HCT116 (cell line): ENCODE measurements around the gene CHTOP. TPM values are rescaled to one million over a fixed set of nuclear protein-coding genes. Genes with fewer than 3 reads are reported as not detected.

ENCODE experiments used
- ATAC-seq: fragments of 200-7000 bp; cut with Tn5 transposase; 2 replicates; pipeline ENCODE4 v1.9.1; 2020; ENCODE audit warnings: mild to moderate bottlenecking, moderate library complexity
- BruUV-seq: library from RNA; stranded (reverse); fragments of 400-500 nt; replicated peaks from 2 replicates; lab custom pipeline; 2021; lab: Mats Ljungman, UMichigan
- CTCF ChIA-PET: fragments of 300-600 bp; sonication (Branson Sonifier 250); formaldehyde crosslinking; loops from one replicate; lab custom pipeline; 2021; ENCODE audit warnings: antibody characterized with exemption; lab: Charles Lee
- POLR2A ChIA-PET: fragments of 300-600, 350-600 bp; sonication (Branson Sonifier 250); formaldehyde crosslinking; loops from one replicate; lab custom pipeline; 2021; ENCODE audit warnings: antibody characterized with exemption; lab: Charles Lee
- RAD21 ChIA-PET, 2 experiments: fragments of 300-600 bp; sonication (Branson Sonifier 250); formaldehyde crosslinking; loops; one replicate each; lab custom pipeline; 2023; ENCODE audit warnings: low total read pairs in 2 of 2; ENCODE audit not compliant: uncharacterized antibody in 2 of 2, unreplicated experiment in 2 of 2, low non-redundant PET in 1 of 2; lab: Charles Lee
- DNase-seq: peaks from one replicate; pipeline ENCODE4 v3.0.0-alpha.2; 2010; ENCODE audit warnings: low read depth, low spot score
- H2AFZ ChIP-seq: fragments of 200-600 bp; shearing (Covaris generic), sonication (generic); 2 replicates; pipeline ENCODE4 v1.6.1; 2017; ENCODE audit warnings: low read depth, mixed run types, mixed read lengths, antibody characterized with exemption, low read length; ENCODE audit not compliant: poor library complexity, severe bottlenecking
- H3K27ac ChIP-seq: 2 replicates; pipeline ENCODE4 v1.5.1; 2012; ENCODE audit warnings: low read depth, low read length
- H3K27me3 ChIP-seq: fragments of 200-600 bp; sonication (generic); 2 replicates; pipeline ENCODE4 v1.6.1; 2016; ENCODE audit warnings: mixed run types, low read length, mixed read lengths; ENCODE audit not compliant: insufficient read depth
- H3K36me3 ChIP-seq, 2 experiments: fragments of 200-500 bp in 1 of 2; fragments of 200-600 bp in 1 of 2; sonication (Bioruptor generic) in 1 of 2; sonication (generic) in 1 of 2; 2 replicates each; pipeline versions ENCODE4 v1.5.1 to v1.6.1; 2014 to 2016; ENCODE audit warnings: low read length in 2 of 2, inconsistent platforms in 1 of 2, mixed read lengths in 1 of 2, mixed run types in 1 of 2; ENCODE audit not compliant: insufficient read depth in 2 of 2, control insufficient read depth in 1 of 2
- H3K4me1 ChIP-seq, 2 experiments: fragments of 200-600 bp in 1 of 2; sonication (generic) in 1 of 2; 2 replicates each; pipeline versions ENCODE4 v1.5.1 to v1.6.1; 2012 to 2017; ENCODE audit warnings: low read length in 2 of 2, inconsistent platforms in 1 of 2, mild to moderate bottlenecking in 1 of 2, mixed read lengths in 1 of 2, mixed run types in 1 of 2, moderate library complexity in 1 of 2; ENCODE audit not compliant: insufficient read depth in 2 of 2, control insufficient read depth in 1 of 2
- H3K4me2 ChIP-seq: fragments of 200-600 bp; sonication (generic); 2 replicates; pipeline ENCODE4 v1.6.1; 2017; ENCODE audit warnings: mixed run types, low read length, mixed read lengths
- H3K4me3 ChIP-seq, 2 experiments: fragments of 200-600 bp in 1 of 2; sonication (generic) in 1 of 2; replicated peaks in 1 of 2; 2 replicates each; pipeline ENCODE4 v1.5.1; 2011 to 2016; ENCODE audit warnings: low read length in 2 of 2, control low read depth in 1 of 2, low read depth in 1 of 2, mild to moderate bottlenecking in 1 of 2, mixed read lengths in 1 of 2, mixed run types in 1 of 2
- H3K79me2 ChIP-seq: fragments of 200-600 bp; sonication (generic); 2 replicates; pipeline ENCODE4 v1.6.1; 2017; ENCODE audit warnings: mild to moderate bottlenecking, mixed run types, low read length, moderate library complexity, mixed read lengths; ENCODE audit not compliant: insufficient read depth
- H3K9ac ChIP-seq: fragments of 200-600 bp; sonication (generic); 2 replicates; pipeline ENCODE4 v1.6.1; 2016; ENCODE audit warnings: low read length, mixed read lengths
- H3K9me2 ChIP-seq: fragments of 200-600 bp; sonication (generic), shearing (Covaris generic); 2 replicates; pipeline ENCODE4 v1.6.1; 2017; ENCODE audit warnings: mixed run types, mild to moderate bottlenecking, moderate library complexity; ENCODE audit not compliant: insufficient read depth
- H3K9me3 ChIP-seq, 2 experiments: fragments of 200-500 bp in 1 of 2; fragments of 200-600 bp in 1 of 2; sonication (Bioruptor generic) in 1 of 2; sonication (generic) in 1 of 2; 2 replicates each; pipeline ENCODE4 v1.6.1; 2014 to 2017; ENCODE audit warnings: low read length in 2 of 2, mixed read lengths in 2 of 2, inconsistent platforms in 1 of 2, low read depth in 1 of 2, mild to moderate bottlenecking in 1 of 2, mixed run types in 1 of 2, moderate library complexity in 1 of 2; ENCODE audit not compliant: control insufficient read depth in 1 of 2, insufficient read depth in 1 of 2
- H4K20me1 ChIP-seq: fragments of 200-600 bp; sonication (generic), shearing (Covaris generic); 2 replicates; pipeline ENCODE4 v1.6.1; 2017; ENCODE audit warnings: mixed run types, mild to moderate bottlenecking, moderate library complexity; ENCODE audit not compliant: insufficient read depth
- ELF1 ChIP-seq: IDR thresholded peaks from 2 replicates; pipeline ENCODE4 v1.6.1; 2012; ENCODE audit warnings: low read depth, borderline replicate concordance
- POLR2A ChIP-seq: IDR thresholded peaks from 2 replicates; pipeline ENCODE4 v1.7.0; 2011; ENCODE audit warnings: borderline replicate concordance; ENCODE audit not compliant: insufficient read depth, insufficient read length; ENCODE audit errors: extremely low read depth
- POLR2AphosphoS5 ChIP-seq: IDR thresholded peaks from 2 replicates; pipeline ENCODE4 v1.6.1; 2011; ENCODE audit warnings: mild to moderate bottlenecking, low read depth, low read length, moderate library complexity
- SRF ChIP-seq: IDR thresholded peaks from 2 replicates; pipeline ENCODE4 v1.6.1; 2012; ENCODE audit warnings: low read depth
- ZBTB33 ChIP-seq: IDR thresholded peaks from 2 replicates; pipeline ENCODE4 v1.6.1; 2011; ENCODE audit warnings: mild to moderate bottlenecking, low read length, moderate library complexity; ENCODE audit not compliant: insufficient replicate concordance; ENCODE audit errors: extremely low read depth
- intact Hi-C: fragments of 100-400 bp; cut with micrococcal nuclease; formaldehyde crosslinking; loops from 2 replicates; pipeline ENCODE4 v1.10.0; 2022
- total RNA-seq: library from RNA; stranded (reverse); gene quantifications from one replicate; pipeline ENCODE4 v1.2.1, GENCODE V29; 2021; ENCODE audit not compliant: unreplicated experiment
- TF ChIP-seq, protein P1 (sequence below): IDR thresholded peaks from 2 replicates; pipeline ENCODE4 v1.6.1; 2012; ENCODE audit warnings: low read depth
- TF ChIP-seq, protein P2 (sequence below): IDR thresholded peaks from 2 replicates; pipeline ENCODE4 v1.6.1; 2012

Gene CHTOP
- total RNA-seq, 1 experiment from 2014 or later: 110 TPM

GRCh38 chr1:153598309-153599172, 35.3 kb upstream of the CHTOP start:
- ChIA-PET RAD21 (no interaction called here), POLR2A (interaction anchor here (0.8 to 1.4 kb wide), 4 partner anchors 10 to 66 kb away, joined by 3 to 5 read pairs (median 4); no protein-coding TSS in a partner anchor), CTCF (no interaction called here)
- no peaks in the 10 kb centered on the region for H3K79me2 ChIP-seq
- H3K27me3 ChIP-seq: no peaks in the 10 kb centered on the region
- no peak overlapping the region for H3K4me3 ChIP-seq
- no peak for DNase-seq
- H3K9me3 ChIP-seq: no peaks in the 10 kb centered on the region
- H2AFZ ChIP-seq: no peak overlapping the region
- no peaks in the 10 kb centered on the region for H4K20me1 ChIP-seq
- no peak for ATAC-seq
- no peaks in the 10 kb centered on the region for H3K9me2 ChIP-seq
- TF ChIP-seq ELF1 (no peak), ZBTB33 (no peak), POLR2A (no peak), SRF (no peak), POLR2AphosphoS5 (peak; percentile 37; the same call in 1 of the 2 replicates)
- H3K9ac ChIP-seq: no peak overlapping the region
- H3K27ac ChIP-seq: no peak overlapping the region; the same call in 1 of the 2 replicates
- intact Hi-C loops: no loop called here
- BruUV-seq: no TSS peak
- no peaks in the 10 kb centered on the region for H3K36me3 ChIP-seq
- peaks cover 8 to 22% of the 10 kb centered on the region in 2 experiments for H3K4me1 ChIP-seq
- no peak overlapping the region for H3K4me2 ChIP-seq

- POLR2A ChIA-PET: interaction anchor here (0.8 to 1.1 kb wide), 3 partner anchors 10 to 15 kb away, joined by 3 to 4 read pairs (median 4); no protein-coding TSS in a partner anchor
- H2AFZ ChIP-seq: no peak overlapping the region
Measured at GRCh38 chr1:153599847-153600246, 34.0 kb upstream of the CHTOP start.

More at GRCh38 chr1:153599847-153600246, 34.0 kb upstream of the CHTOP start:
- Histone ChIP-seq H3K27ac (no peak overlapping the region), H3K27me3 (no peaks in the 10 kb centered on the region), H4K20me1 (no peaks in the 10 kb centered on the region), H3K9me2 (no peaks in the 10 kb centered on the region), H3K79me2 (no peaks in the 10 kb centered on the region), H3K9me3 (no peaks in the 10 kb centered on the region), H3K36me3 (no peaks in the 10 kb centered on the region), H3K4me3 (no peak overlapping the region), H3K4me2 (no peak overlapping the region), H3K9ac (no peak overlapping the region), H3K4me1 (peaks cover 8 to 22% of the 10 kb centered on the region in 2 experiments)
- no TSS peak for BruUV-seq
- TF ChIP-seq, protein P1, sequence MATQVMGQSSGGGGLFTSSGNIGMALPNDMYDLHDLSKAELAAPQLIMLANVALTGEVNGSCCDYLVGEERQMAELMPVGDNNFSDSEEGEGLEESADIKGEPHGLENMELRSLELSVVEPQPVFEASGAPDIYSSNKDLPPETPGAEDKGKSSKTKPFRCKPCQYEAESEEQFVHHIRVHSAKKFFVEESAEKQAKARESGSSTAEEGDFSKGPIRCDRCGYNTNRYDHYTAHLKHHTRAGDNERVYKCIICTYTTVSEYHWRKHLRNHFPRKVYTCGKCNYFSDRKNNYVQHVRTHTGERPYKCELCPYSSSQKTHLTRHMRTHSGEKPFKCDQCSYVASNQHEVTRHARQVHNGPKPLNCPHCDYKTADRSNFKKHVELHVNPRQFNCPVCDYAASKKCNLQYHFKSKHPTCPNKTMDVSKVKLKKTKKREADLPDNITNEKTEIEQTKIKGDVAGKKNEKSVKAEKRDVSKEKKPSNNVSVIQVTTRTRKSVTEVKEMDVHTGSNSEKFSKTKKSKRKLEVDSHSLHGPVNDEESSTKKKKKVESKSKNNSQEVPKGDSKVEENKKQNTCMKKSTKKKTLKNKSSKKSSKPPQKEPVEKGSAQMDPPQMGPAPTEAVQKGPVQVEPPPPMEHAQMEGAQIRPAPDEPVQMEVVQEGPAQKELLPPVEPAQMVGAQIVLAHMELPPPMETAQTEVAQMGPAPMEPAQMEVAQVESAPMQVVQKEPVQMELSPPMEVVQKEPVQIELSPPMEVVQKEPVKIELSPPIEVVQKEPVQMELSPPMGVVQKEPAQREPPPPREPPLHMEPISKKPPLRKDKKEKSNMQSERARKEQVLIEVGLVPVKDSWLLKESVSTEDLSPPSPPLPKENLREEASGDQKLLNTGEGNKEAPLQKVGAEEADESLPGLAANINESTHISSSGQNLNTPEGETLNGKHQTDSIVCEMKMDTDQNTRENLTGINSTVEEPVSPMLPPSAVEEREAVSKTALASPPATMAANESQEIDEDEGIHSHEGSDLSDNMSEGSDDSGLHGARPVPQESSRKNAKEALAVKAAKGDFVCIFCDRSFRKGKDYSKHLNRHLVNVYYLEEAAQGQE: no peak
- TF ChIP-seq, protein P2, sequence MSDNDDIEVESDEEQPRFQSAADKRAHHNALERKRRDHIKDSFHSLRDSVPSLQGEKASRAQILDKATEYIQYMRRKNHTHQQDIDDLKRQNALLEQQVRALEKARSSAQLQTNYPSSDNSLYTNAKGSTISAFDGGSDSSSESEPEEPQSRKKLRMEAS: no peak
- ChIA-PET RAD21 (no interaction called here), CTCF (no interaction called here)
- DNase-seq: no peak
- intact Hi-C loops: no loop called here
- ATAC-seq: no peak
